Measurements from ENCODE around the gene HS1BP3. TPM values are rescaled to one million over a fixed set of nuclear protein-coding genes. Genes with fewer than 3 reads are reported as not detected.
A peak's percentile ranks its signal among the peaks of the same experiment; 100 is the strongest.

HS1BP3 gene
- total and polyA plus RNA-seq, 2 of the 13 experiments (the other 11 are each of a cell fraction or from before 2014, with no cell fraction given), result 15.2 to 22.0 TPM

DNA sequence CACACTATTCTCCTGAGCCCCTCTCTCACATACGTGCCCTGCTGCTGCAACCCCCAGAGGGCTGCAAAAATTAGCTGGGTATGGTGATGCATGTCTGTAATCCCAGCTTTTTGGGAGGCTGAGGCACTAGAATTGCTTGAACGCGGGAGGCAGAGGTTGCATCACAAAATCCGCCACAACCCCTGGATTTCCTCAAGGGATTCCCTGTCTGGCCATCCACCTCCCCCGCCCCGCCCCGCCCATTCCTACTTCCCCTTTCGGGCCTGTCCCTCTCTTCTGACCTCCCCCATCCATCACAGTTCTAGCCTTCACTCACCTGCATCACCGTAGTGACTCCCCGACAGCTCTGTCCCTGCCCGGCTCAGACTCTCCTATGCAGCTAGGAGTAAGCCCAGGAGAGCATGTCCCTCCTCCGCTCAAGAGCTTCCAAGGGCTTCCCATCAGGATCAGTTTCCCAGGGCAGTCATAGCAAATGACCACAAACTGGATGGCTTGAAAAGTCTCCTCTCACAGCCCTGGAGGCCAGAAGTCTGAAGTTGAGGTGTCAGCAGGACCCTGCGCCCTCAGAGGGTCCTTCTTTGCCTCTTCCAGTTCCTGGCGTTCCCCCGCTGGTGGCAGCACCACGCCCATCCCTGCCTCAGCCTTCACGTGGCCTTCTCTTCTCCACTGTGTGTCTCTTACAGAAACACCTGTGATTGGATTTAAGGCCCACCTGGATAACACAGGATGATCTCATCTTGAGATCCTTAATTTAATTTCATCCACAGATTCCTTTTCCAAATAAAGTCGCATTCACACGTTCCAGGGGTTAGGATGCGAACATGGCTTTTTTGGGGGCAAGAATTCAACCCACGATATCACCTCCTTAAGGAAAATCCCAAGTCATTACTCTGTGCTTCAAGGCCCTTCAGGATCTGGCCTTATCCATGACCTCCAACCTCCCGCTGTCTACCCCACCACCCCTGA is 58.5 kb downstream of the HS1BP3 start (continued):
- peak; percentile 97 for TF ChIP-seq ZBTB33 (CRISPR knock-in tag; IDR thresholded peaks at IDR 0.05)
- TF ChIP-seq ZBTB7A (CRISPR knock-in tag; IDR thresholded peaks at IDR 0.05), result peak; percentile 68; the same call in 1 of the 2 replicates
- TF ChIP-seq RFXANK (CRISPR knock-in tag; IDR thresholded peaks at IDR 0.05), result 0 out of 2 replicates have a peak, but pooled peaks have one; percentile 12
- TF ChIP-seq TCF7L2 (IDR thresholded peaks at IDR 0.05; ENCODE audit: low read depth, low read length), result no peak
- no peak for TF ChIP-seq NR0B2 (CRISPR knock-in tag; IDR thresholded peaks at IDR 0.05)
- TF ChIP-seq ZGPAT (CRISPR knock-in tag; IDR thresholded peaks at IDR 0.05), result no peak
- TF ChIP-seq, protein P1, sequence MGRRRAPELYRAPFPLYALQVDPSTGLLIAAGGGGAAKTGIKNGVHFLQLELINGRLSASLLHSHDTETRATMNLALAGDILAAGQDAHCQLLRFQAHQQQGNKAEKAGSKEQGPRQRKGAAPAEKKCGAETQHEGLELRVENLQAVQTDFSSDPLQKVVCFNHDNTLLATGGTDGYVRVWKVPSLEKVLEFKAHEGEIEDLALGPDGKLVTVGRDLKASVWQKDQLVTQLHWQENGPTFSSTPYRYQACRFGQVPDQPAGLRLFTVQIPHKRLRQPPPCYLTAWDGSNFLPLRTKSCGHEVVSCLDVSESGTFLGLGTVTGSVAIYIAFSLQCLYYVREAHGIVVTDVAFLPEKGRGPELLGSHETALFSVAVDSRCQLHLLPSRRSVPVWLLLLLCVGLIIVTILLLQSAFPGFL (CRISPR knock-in tag; IDR thresholded peaks at IDR 0.05), result no peak
- no peak for TF ChIP-seq CCDC6 (CRISPR knock-in tag; IDR thresholded peaks at IDR 0.05)
- TF ChIP-seq ZNF691 (CRISPR knock-in tag; IDR thresholded peaks at IDR 0.05; ENCODE audit: borderline replicate concordance, low read depth), result 0 out of 2 replicates have a peak, but pooled peaks have one; percentile 4
- TF ChIP-seq ZKSCAN8 (CRISPR knock-in tag; IDR thresholded peaks at IDR 0.05; ENCODE audit: borderline replicate concordance), result no peak
- no peak for TF ChIP-seq DNMT1 (CRISPR knock-in tag; IDR thresholded peaks at IDR 0.05)
- 0 out of 2 replicates have a peak, but pooled peaks have one; percentile 49 for TF ChIP-seq ZSCAN9 (CRISPR knock-in tag; IDR thresholded peaks at IDR 0.05; ENCODE audit: borderline replicate concordance)
- TF ChIP-seq, protein P2, sequence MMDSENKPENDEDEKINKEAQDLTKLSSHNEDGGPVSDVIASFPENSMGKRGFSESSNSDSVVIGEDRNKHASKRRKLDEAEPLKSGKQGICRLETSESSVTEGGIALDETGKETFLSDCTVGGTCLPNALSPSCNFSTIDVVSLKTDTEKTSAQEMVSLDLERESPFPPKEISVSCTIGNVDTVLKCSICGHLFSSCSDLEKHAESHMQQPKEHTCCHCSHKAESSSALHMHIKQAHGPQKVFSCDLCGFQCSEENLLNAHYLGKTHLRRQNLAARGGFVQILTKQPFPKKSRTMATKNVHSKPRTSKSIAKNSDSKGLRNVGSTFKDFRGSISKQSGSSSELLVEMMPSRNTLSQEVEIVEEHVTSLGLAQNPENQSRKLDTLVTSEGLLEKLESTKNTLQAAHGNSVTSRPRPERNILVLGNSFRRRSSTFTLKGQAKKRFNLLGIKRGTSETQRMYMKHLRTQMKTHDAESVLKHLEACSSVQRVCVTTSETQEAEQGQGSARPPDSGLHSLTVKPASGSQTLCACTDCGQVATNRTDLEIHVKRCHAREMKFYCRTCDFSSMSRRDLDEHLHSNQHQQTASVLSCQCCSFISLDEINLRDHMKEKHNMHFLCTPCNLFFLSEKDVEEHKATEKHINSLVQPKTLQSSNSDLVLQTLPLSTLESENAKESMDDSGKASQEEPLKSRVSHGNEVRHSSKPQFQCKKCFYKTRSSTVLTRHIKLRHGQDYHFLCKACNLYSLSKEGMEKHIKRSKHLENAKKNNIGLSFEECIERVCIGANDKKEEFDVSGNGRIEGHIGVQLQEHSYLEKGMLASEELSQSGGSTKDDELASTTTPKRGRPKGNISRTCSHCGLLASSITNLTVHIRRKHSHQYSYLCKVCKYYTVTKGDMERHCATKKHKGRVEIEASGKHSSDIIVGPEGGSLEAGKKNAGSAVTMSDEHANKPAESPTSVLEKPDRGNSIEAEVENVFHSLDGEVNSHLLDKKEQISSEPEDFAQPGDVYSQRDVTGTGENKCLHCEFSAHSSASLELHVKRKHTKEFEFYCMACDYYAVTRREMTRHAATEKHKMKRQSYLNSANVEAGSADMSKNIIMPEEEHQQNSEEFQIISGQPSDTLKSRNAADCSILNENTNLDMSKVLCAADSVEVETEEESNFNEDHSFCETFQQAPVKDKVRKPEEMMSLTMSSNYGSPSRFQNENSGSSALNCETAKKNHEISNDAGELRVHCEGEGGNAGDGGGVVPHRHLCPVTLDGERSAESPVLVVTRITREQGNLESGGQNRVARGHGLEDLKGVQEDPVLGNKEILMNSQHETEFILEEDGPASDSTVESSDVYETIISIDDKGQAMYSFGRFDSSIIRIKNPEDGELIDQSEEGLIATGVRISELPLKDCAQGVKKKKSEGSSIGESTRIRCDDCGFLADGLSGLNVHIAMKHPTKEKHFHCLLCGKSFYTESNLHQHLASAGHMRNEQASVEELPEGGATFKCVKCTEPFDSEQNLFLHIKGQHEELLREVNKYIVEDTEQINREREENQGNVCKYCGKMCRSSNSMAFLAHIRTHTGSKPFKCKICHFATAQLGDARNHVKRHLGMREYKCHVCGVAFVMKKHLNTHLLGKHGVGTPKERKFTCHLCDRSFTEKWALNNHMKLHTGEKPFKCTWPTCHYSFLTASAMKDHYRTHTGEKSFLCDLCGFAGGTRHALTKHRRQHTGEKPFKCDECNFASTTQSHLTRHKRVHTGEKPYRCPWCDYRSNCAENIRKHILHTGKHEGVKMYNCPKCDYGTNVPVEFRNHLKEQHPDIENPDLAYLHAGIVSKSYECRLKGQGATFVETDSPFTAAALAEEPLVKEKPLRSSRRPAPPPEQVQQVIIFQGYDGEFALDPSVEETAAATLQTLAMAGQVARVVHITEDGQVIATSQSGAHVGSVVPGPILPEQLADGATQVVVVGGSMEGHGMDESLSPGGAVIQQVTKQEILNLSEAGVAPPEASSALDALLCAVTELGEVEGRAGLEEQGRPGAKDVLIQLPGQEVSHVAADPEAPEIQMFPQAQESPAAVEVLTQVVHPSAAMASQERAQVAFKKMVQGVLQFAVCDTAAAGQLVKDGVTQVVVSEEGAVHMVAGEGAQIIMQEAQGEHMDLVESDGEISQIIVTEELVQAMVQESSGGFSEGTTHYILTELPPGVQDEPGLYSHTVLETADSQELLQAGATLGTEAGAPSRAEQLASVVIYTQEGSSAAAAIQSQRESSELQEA (CRISPR knock-in tag; IDR thresholded peaks at IDR 0.05; ENCODE audit: not compliant biosample characterization), result peak; percentile 23

Data from HepG2 (cell line).